GM19099 (cell line): ENCODE measurements around the gene SLC17A3.

ENCODE experiments used
- POLR2A ChIP-seq: IDR thresholded peaks from 3 replicates; pipeline ENCODE4 v1.6.1; 2011; ENCODE audit warnings: low read depth; ENCODE audit not compliant: insufficient read length; ENCODE audit errors: extremely low read depth

The SLC17A3 gene

GRCh38 chr6:25875563-25875905, 1.5 kb upstream of the SLC17A3 start:
- TF ChIP-seq POLR2A: no peak

DNA sequence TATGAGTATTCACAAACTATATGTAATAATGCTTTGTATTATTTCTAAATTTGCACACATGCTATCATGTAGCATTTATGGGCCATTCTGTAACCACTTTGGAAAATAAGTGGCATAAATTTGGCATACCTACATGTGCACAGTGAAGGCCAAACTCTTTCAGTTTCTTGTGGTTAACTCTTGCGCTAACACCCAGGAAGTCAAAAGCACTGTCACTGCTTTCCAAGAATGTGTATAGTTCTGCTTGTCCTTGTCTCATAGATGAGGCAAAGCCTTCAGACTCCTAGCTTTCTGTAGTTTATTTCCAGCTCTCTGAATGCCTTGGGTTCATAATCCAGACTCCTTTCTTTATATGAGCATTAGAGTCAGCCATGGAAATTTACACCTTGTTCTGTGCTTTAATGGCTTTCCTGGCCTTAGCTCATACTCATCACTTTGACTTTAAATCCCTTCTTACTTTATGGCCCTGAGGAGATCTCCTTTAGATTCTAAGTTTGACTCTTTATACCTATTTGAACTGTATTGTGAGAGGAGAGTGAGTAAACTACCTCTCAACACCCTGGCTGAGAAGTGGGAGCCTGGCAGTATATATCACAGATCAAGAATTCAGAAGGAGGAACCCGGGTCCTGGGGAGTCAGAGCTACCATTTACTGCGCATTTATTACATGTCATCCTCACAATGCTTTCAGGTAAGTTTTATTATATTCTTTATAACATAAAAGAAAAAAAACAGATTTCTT, 949 bp upstream of the SLC17A3 start:
- TF ChIP-seq POLR2A: no peak

- no peak for TF ChIP-seq POLR2A
These were observed 1.2 kb downstream of the SLC17A3 start for GRCh38 chr6:25872814-25873213.

- TF ChIP-seq POLR2A: no peak
These were observed 4.2 kb downstream of the SLC17A3 start for GRCh38 chr6:25869840-25870239.

DNA sequence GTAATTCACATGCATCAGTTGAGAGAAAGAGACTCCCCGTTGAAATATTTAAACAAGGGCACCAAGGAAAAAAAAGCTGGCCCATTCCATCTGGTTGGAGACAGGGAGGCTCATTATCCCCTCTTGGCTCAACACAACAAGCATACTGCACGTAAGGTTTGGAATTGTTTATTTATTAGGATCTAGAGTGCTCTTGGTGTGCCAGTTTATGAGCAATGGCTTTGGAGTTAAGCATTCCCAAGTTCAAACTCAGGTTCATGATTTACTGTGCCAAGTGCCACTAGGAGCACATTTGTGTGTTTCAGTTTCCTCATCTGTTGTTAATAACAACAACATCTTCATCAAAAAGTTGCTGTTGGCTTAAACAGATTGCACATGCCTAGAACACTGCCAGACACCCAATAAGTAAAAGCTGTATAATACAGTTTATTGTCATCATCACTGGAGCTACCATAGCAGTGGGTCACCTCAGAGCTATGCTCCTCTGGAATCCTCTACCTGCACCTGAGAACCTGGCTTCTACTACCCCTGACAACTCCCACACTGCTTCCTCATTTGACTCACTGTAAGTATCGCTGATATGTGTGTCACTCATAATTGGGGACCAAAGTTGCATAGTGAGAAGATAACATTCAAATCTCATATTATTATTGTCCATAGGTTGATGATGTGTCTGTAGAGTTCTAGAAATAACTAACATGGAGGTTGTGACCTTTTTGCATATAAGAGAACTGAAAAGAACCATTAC, 5.4 kb downstream of the SLC17A3 start:
- TF ChIP-seq POLR2A: no peak

DNA sequence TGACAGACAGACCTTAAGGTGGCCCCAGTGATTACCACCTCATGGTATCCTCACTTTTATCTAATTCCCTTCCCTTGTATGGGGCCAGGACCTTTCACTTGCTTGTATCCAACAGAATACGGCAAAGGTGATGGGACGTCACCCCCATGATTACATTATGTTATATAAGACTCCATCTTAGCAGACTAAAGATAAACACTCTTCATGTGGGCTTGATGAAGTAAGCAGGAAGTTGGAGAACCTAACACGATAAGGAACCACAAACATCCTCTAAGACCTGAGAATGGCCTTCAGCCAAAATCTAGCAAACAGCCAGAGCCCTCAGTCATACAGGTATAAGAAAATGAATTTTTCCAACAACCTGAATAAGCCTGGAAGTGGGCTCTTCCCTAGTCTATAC, 8.0 kb downstream of the SLC17A3 start:
- no peak for TF ChIP-seq POLR2A

DNA sequence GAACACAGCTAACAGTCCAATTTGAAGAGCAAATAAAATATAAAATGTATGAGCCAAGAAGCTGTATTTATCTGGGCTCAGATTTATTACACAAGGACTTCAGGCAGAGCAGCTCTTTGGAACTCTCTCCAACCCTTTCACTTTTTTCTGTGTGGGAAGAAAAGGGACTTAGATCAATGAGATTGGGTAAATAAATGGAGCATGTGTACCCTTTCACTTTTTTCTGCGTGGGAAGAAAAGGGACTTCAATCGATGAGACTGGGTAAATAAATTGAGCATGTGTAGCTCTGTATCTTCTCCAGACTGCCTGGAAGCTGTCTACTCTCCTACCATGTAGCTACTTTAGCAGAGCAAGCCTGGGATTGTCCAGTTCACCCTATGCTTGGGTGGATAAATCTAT, 10.7 kb downstream of the SLC17A3 start:
- TF ChIP-seq POLR2A: no peak

GRCh38 chr6:25862199-25862598, 11.8 kb downstream of the SLC17A3 start:
- TF ChIP-seq POLR2A: no peak

DNA sequence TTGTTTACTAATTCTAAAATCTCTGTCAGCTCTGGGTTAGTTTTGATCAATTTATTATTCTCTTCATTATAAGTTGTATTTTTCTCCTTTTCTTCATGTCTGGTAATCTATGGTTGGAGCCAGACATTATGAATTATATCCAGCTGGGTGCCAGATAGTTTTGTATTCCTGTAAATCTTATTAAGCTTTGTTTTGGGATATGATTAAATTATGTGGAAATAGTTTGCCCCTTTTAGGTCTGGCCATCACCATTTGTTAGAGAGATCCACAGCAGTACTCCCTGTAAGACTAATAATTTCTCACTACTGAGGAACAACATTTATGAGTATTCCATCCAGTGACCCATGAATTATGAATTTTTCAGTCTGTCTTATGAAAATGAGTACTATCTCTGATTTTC, 21.3 kb downstream of the SLC17A3 start:
- TF ChIP-seq POLR2A: no peak

DNA sequence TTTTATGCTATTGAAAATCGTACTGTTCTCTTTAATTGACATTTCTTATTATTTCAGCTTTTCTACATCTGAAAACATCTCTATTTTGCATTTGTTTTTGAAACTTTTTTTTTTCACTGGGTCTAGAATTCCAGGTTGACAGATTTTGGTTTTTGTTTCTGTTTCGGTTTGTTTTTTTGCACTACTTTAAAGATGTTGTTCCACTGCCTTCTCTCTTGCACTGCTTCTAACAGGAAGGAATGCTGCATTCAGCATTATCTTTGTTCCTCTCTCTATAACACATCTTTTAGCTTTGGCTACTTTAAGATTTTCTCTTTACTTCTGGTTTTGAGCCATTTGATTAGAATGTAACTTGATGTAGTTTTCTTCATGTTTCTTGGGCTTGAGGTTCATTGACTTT, 22.1 kb downstream of the SLC17A3 start:
- TF ChIP-seq POLR2A: no peak

- no peak for TF ChIP-seq POLR2A
These were observed 29.5 kb downstream of the SLC17A3 start for GRCh38 chr6:25844518-25844917.

GRCh38 chr6:25842526-25842925, 31.5 kb downstream of the SLC17A3 start:
- TF ChIP-seq POLR2A: no peak

DNA sequence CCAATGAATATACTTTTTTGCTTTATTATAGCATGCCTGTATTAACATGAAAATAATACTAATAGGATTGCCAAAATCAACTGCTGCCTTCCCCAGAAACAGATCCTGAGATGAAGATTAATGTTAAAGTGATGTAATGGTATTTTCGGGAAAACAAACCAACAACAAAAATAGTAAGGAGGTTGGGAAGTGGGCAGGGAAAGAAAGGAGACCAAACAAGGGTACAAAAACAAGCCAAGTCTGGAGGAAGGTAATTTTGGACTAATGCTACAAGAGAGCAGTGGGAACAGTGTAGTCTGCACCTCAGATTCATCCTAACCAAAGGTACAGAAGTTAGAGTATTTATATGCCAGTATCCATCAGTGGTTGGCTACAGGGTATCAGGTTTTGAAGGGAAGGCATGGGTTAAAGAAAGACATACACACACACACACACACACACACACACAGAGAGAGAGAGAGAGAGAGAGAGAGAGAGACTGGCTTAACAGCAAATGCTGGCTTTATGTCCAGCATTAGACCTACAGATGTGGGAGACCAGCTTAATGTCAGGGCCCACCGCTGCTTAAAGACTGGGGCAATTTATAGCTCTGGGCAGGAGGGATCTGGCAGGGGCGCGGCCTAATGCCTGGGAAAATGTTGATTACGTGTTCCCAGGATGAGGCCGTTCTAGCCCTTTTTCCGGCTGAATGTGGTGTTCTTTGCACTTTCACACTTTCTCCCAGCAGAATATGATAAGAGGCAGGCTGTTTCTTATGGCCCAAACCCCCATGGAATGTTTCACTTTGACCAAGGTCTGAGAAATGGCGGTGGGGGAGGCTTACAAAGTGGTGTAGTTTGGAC, 38.4 kb downstream of the SLC17A3 start:
- TF ChIP-seq POLR2A: no peak

DNA sequence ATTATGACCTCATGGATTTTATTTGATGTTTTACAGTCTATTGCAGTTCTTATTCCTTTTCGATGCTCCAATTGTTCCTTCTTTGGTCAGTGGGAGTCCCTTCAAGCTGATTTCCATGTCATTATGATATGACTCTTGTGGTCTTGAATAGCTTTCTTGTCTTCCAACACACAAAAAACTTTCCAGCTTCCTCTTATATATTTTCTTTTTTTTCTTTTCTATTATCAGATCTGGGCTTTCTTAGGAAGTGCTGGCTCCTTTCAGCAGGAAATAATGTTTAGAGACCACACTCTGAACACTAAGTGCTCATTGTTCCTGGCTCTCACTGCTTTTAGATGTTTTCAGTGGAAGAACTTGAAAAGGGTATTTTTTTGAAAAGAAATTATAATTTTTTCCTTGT, 39.1 kb downstream of the SLC17A3 start:
- no peak for TF ChIP-seq POLR2A

DNA sequence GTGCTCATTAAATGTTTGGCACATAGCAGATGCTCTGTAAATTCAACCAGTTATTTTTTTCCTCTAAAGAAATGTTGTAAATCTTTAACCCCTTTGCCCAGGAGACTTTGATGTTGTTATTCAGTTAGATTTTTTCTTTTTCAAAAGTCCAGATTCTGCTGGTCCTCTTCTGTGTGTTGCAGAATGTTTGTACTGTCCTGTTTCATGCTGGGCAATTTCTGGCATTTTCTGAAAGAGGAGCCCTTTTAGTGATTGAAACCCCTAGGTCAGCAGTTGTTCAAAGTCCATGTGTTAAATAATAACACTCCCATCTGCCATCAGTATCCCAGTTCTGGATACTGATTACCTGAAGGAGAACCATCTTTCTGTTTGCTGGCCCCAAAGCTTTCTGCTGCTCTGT, 40.9 kb downstream of the SLC17A3 start:
- TF ChIP-seq POLR2A: no peak

GRCh38 chr6:25832670-25833069, 41.4 kb downstream of the SLC17A3 start:
- no peak for TF ChIP-seq POLR2A

- no peak for TF ChIP-seq POLR2A
These were observed 41.8 kb downstream of the SLC17A3 start for GRCh38 chr6:25832307-25832662.
